Fibroblast of skin of left biceps (primary cell): ENCODE results near the gene DNAJC10.

ENCODE experiments used
- DNase-seq, 2 experiments: peaks; one replicate each; pipeline ENCODE4 v3.0.0-alpha.2; 2013; ENCODE audit warnings: low read depth in 2 of 2

DNAJC10 gene

GRCh38 chr2:182834293-182834692 lies 118.2 kb downstream of the DNAJC10 start:
- DNase-seq, result no peak

DNA sequence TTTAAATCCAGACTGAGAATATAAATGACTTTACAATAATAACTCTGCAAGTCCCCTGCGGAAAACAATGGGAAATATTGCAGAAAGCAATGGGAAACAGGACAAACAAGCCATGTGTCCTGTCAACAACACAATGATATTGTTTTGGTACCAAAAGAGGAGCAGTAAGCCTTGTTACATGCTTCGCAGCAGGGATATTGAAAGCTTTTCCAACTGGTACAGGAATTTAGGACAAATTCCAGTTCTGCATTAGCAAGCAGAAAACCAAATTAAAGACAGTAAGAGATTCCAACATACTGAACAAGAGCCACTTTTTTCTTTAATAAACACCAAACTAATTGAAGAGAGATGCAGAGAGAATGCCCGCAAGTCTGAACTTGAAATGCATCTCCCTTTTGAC lies 120.4 kb downstream of the DNAJC10 start:
- DNase-seq, result no peak
